ENCODE results near the gene SEPTIN10.

The SEPTIN10 gene

DNA sequence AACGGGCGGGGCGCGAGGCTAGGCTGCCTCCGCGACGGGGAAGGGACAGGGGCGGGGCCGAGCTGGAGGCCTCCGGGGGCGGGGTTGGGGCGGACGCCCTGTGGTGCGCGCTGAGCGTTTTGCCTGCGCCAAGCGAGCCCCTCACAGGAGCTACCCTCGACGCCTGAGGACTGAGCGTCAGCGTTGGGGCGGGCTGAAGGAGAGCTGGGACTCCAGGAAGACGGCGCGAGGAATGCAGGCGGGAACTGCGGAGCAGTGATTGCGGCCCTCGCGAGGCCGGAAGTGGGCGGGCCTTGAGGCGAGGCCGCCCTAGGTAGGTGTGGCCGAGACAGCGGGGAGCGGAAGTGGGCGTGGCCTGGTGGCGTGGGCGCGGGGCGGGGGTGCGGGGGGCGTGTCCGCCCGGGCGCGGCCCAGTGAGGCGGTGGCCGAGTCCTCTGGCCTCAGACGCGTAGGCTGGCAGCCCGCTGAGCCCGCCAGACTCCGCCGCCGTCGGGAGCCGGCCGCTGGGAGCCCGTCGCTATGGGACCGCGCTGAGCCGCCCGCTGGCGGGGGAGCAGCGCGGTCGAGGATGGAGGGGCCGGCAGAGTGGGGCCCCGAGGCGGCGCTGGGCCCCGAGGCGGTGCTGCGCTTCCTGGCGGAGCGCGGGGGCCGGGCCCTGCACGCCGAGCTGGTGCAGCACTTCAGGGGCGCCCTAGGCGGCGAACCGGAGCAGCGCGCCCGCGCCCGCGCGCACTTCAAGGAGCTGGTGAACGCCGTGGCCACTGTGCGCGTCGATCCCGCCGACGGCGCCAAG lies at the start of gene SEPTIN10, which contains the start of gene SOWAHC:
Gene SEPTIN10 (minus strand): TSS at position 45 of the 793 bp plus-strand sequence. CDS start 139 bp downstream, outside the sequence.
Gene SOWAHC (plus strand): TSS at position 443 of the 793 bp plus-strand sequence. CDS start 126 bp downstream, at position 569.
- H3K27ac ChIP-seq: no peak within 1 kb of the TSS

DNA sequence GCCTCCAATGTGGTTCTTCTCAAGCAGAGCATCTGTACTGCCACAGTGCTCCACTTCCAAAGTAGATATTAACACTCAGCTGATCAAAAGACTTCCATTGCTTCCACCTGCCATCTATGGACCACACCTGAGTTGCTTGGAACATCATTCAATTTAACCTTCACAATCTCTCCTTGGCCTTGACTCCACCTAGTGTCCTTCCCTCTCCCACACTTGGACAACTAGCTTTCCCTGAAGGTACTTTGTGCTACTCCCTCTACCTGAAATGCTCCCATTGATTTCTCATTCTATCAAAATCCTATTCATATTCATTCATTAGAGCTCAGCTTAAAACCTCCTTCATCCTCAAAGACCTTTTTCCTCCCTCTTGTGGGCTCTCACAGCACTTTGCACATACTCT lies 49.1 kb upstream of the SEPTIN10 start:
- Histone ChIP-seq H4K20me1 (no peaks in the 10 kb centered on the region), H3K9me3 (no peaks in the 10 kb centered on the region), H3K4me1 (no peaks in the 10 kb centered on the region), H3K27me3 (no peaks in the 10 kb centered on the region), H3K4me2 (no peak overlapping the region), H3K4me3 (no peak overlapping the region), H3K9ac (no peak overlapping the region), H3K27ac (no peak overlapping the region), H3K36me3 (no peaks in the 10 kb centered on the region)
- no peak for TF ChIP-seq Cebpa-rat (IDR thresholded peaks at IDR 0.05)

More for the DNA sequence above, at the start of gene SEPTIN10, which contains the start of gene SOWAHC:
- Histone ChIP-seq H3K4me3 (peak within 1 kb of the TSS; percentile 69), H3K9me3 (peaks cover 30% of the 10 kb centered on the region), H3K4me2 (peak within 1 kb of the TSS; percentile 81), H3K27me3 (peaks cover 40% of the 10 kb centered on the region), H3K36me3 (no peaks in the 10 kb centered on the region), H3K9ac (no peak within 1 kb of the TSS; the same call in 1 of the 2 replicates), H4K20me1 (no peaks in the 10 kb centered on the region), H3K4me1 (peaks cover 5% of the 10 kb centered on the region; the same call in 1 of the 2 replicates)
- TF ChIP-seq Cebpa-rat (IDR thresholded peaks at IDR 0.05): no peak

DNA sequence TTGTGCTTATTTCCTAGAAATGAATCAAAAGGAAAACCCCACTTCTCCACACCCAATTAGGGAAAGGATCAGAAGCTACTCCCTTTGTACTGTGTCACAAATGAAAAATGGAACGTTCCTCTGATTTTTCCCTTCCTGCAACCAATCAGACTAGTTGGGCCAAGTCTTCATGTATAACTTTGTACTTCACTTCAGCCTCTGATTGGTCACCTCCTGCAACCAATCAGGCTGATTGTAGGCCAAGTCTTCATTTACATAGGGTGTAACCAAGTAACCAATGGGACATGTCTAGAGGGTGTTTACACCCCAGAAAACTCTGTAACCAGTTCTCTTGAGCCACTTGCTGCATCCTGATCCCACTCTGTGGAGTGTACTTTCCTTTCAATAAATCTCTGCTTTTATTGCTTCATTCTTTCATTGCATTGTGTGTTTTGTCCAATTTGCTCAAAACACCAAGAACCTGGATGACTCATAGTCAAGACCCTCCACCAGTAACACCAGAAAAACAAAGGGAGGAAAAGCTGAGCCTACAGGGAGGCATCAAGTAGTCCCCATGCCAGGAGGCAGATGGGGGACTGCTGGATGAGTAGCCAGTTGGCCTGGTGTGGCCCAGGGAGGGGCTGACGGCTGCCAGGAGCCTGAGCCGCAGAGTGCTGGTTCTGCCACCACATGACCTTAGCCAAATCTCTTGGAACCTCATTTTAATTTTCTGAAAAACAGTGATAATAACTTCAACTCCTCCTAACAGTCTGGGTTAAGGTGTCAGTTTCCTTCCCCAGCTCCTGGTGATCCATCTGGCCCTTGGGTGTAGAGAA lies 46.5 kb upstream of the SEPTIN10 start:
- H3K9ac ChIP-seq: no peak overlapping the region
- no peak for TF ChIP-seq Cebpa-rat (IDR thresholded peaks at IDR 0.05)
- no peak overlapping the region for H3K4me3 ChIP-seq
- H3K4me1 ChIP-seq: no peaks in the 10 kb centered on the region
- H3K27ac ChIP-seq: no peak overlapping the region
- H3K36me3 ChIP-seq: no peaks in the 10 kb centered on the region
- H3K9me3 ChIP-seq: no peaks in the 10 kb centered on the region
- H3K27me3 ChIP-seq: no peaks in the 10 kb centered on the region
- no peaks in the 10 kb centered on the region for H4K20me1 ChIP-seq
- no peak overlapping the region for H3K4me2 ChIP-seq

DNA sequence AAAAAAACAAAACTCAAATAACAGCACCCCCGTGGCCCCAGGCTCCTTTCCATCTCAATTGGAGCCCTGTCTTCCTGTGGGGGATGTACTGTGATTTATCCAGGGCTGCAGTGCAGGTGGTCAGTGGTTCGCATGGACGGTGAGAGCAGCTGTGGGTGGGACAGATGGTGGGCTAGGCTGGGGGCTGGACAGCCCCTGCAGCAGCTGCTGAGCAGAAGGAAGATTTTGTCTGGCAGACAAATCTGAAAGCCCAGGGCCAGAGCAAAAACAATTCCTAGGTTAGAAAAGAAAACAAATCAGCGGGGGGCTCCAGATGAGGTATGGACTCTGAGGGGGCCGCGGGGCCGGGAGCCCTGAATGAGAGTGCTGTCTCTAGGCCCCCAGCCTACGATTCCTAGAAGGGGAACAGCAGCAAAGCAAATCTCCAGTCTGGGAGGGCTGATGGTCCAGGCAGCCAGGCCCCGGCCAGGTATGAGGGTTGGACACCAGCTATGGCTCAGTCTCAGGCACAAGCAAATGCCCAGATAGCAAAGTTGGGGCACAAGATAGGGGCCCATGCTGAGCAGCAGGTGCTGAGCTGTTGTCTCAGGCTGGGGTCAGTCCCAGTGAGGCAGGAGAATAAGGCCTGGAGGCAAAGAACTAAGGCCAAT lies 45.8 kb upstream of the SEPTIN10 start:
- H3K27ac ChIP-seq: no peak overlapping the region
- no peak overlapping the region for H3K9ac ChIP-seq
- no peaks in the 10 kb centered on the region for H3K9me3 ChIP-seq
- no peaks in the 10 kb centered on the region for H3K4me1 ChIP-seq
- no peak overlapping the region for H3K4me3 ChIP-seq
- TF ChIP-seq Cebpa-rat (IDR thresholded peaks at IDR 0.05): no peak
- H3K36me3 ChIP-seq: no peaks in the 10 kb centered on the region
- H3K27me3 ChIP-seq: no peaks in the 10 kb centered on the region
- H3K4me2 ChIP-seq: no peak overlapping the region
- no peaks in the 10 kb centered on the region for H4K20me1 ChIP-seq

GRCh38 chr2:109655287-109655686 lies 41.5 kb upstream of the SEPTIN10 start:
- Histone ChIP-seq H3K27ac (no peak overlapping the region), H3K9ac (no peak overlapping the region), H3K36me3 (no peaks in the 10 kb centered on the region), H3K4me3 (no peak overlapping the region), H3K27me3 (no peaks in the 10 kb centered on the region), H3K4me2 (no peak overlapping the region), H3K4me1 (no peaks in the 10 kb centered on the region), H4K20me1 (no peaks in the 10 kb centered on the region), H3K9me3 (no peaks in the 10 kb centered on the region; the same call in 1 of the 2 replicates)
- no peak for TF ChIP-seq Cebpa-rat (IDR thresholded peaks at IDR 0.05)

DNA sequence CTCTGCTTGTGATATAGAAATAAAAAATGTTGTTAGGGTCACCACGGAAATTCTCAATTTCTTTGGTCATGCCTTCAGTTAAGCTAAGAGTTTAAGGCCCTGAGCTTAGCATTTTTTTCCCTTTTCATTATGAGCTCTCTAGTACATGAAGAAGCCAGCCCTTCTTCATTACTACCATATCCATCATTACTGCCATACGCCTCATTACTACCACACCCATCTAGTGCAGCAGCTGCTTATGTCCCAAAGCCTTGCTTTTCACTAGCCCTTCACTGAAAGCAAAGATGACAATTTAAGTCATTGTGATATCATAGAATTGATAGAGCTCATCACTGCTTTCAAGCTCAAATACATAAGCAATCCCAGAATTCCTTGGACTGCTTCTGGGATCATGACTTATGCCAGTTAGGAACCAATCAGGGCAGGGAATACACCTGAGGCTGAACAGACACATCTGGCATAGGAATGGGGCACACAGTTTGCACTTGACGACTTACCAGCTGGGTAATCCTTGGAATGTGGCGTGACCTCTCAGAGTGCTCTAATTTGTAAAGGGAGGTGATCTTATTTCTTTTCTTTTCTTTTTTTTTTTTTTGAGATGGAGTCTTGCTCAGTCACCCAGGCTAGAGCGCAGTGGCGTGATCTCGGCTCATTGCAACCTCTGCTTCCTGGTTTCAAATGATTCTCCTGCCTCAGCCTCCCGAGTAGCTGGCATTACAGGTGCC lies 40.7 kb upstream of the SEPTIN10 start:
- Histone ChIP-seq H3K27ac (no peak overlapping the region), H3K27me3 (no peaks in the 10 kb centered on the region), H3K4me1 (no peaks in the 10 kb centered on the region), H3K9me3 (no peaks in the 10 kb centered on the region; the same call in 1 of the 2 replicates), H3K9ac (no peak overlapping the region), H3K4me2 (no peak overlapping the region), H4K20me1 (no peaks in the 10 kb centered on the region), H3K4me3 (no peak overlapping the region), H3K36me3 (no peaks in the 10 kb centered on the region)
- TF ChIP-seq Cebpa-rat (IDR thresholded peaks at IDR 0.05): no peak

DNA sequence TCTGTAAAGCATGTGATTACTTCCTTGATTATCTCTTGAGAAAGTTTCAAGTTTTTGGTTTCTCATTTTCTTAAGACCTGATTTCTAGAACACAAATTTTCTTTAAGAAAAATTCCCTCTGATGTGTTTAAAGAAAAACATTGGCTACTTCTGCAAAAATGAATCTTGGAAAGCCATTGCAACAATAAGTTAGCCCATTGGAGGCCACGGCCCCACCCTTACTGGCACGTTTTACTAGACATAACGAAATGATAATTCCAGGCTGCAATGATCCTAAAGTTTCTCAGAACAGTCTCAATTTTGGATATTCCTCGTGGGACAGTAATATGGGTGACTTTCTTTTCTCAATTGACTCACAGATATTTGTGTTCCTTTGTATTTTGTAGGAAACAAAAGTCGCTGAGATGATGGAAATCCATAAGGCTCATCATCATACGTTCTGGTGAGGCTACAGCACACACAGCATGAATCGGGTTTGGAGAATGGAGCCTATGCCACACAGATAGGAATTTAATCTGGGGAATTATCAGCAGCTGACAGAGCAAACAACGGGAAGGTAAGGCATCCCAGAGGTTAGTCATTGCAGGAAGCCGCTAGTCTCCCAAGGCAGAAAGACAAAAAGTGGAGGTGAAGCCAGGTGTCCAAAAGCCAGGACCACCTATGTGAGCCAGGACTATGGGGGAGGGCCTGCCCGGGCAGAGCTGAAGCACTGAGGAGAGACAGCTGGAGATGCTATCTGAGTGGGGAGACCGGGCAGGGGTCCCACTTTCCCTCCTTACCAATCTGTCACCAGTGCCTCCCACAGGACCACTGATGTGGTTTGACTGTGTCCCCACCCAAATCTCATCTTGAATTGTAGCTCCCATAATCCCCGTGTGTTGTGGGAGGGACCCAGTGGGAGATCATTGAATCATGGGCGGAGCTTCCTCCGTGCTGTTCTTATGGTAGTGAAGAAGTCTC lies 36.2 kb upstream of the SEPTIN10 start:
- no peaks in the 10 kb centered on the region for H3K27me3 ChIP-seq
- no peaks in the 10 kb centered on the region for H3K36me3 ChIP-seq
- no peak overlapping the region for H3K4me3 ChIP-seq
- H3K9ac ChIP-seq: no peak overlapping the region
- no peaks in the 10 kb centered on the region; the same call in 1 of the 2 replicates for H3K9me3 ChIP-seq
- no peaks in the 10 kb centered on the region for H4K20me1 ChIP-seq
- H3K4me1 ChIP-seq: peaks cover 2% of the 10 kb centered on the region; the same call in 1 of the 2 replicates
- no peak for TF ChIP-seq Cebpa-rat (IDR thresholded peaks at IDR 0.05)
- H3K27ac ChIP-seq: no peak overlapping the region
- no peak overlapping the region for H3K4me2 ChIP-seq

- no peak for TF ChIP-seq Cebpa-rat (IDR thresholded peaks at IDR 0.05)
- no peak overlapping the region for H3K4me2 ChIP-seq
- no peak overlapping the region for H3K9ac ChIP-seq
Observed at GRCh38 chr2:109648041-109648527, 34.3 kb upstream of the SEPTIN10 start.

More at GRCh38 chr2:109648041-109648527, 34.3 kb upstream of the SEPTIN10 start:
- no peak overlapping the region for H3K4me3 ChIP-seq
- no peak overlapping the region for H3K27ac ChIP-seq
- H3K9me3 ChIP-seq: no peaks in the 10 kb centered on the region; the same call in 1 of the 2 replicates
- peaks cover 11% of the 10 kb centered on the region; the same call in 1 of the 2 replicates for H3K4me1 ChIP-seq
- no peaks in the 10 kb centered on the region for H3K27me3 ChIP-seq
- H3K36me3 ChIP-seq: no peaks in the 10 kb centered on the region
- no peaks in the 10 kb centered on the region for H4K20me1 ChIP-seq

All from BLaER1 (cell line).